AG10803 (cell line): Measurements from ENCODE around the gene EVX1.
A peak's percentile ranks its signal among the peaks of the same experiment; 100 is the strongest.

Source experiments
- DNase-seq: peaks from one replicate; pipeline ENCODE4 v3.0.0; 2010; ENCODE audit warnings: low read depth
- H3K4me3 ChIP-seq: 2 replicates; pipeline ENCODE4 v1.5.1; 2011; ENCODE audit warnings: mild to moderate bottlenecking, low read length, control low read depth
- CTCF ChIP-seq: conservative IDR thresholded peaks from 2 replicates; pipeline ENCODE4 v1.5.1; 2011; ENCODE audit warnings: mild to moderate bottlenecking, low read length, control low read depth, inconsistent platforms

Gene EVX1

GRCh38 chr7:27212497-27213432 lies 29.8 kb upstream of the EVX1 start:
- TF ChIP-seq CTCF, result no peak
- DNase-seq, result no peak
- no peak overlapping the region for H3K4me3 ChIP-seq

DNA sequence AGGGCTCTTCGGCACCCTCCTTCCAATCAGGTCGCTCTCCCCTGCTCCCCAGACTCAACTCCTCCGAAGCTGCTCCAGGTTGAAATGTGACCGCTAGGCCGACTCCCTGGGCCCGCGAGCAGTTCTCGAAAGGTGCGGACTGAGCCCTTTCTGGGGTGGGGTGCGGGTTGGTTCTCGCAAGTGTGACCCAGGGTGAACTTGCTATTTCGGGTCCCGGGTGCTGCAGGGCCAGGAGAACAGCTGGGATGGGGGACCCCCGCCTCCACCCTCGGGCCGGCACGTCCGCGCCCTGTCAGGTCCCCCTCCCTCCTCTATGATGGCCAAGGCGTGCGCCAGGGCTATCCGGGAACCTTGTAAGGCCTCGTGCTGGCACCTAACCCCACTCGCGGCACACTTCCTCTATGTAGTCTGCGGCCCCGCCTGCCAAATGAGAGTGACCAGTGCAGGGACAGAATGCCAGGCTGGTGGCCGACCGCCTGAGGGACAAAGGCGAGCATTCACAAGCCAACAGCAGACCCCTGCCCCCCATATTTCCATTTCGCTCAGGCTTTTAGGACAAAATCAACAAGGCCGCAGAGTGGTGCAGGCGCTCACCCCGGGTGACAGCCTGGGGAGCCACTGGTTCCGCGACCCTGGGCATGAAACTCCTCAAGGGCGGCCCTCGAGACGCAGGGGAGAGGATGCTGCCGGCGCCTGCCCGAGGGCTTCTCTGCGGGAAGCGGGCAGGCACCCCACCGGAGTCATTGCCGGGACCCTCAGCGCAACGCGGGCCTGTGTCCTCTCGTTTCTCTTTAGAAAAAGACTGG lies 29.0 kb upstream of the EVX1 start:
- TF ChIP-seq CTCF, result no peak
- no peak overlapping the region for H3K4me3 ChIP-seq
- DNase-seq, result no peak

- TF ChIP-seq CTCF, result no peak
- no peak overlapping the region for H3K4me3 ChIP-seq
- DNase-seq, result peak; percentile 13
These were observed 28.2 kb upstream of the EVX1 start for GRCh38 chr7:27214239-27214950.

- no peak overlapping the region for H3K4me3 ChIP-seq
- no peak for TF ChIP-seq CTCF
- DNase-seq, result no peak
These were observed 27.2 kb upstream of the EVX1 start for GRCh38 chr7:27215356-27215755.

GRCh38 chr7:27217951-27218350 lies 24.7 kb upstream of the EVX1 start:
- no peak overlapping the region for H3K4me3 ChIP-seq
- no peak for DNase-seq
- no peak for TF ChIP-seq CTCF

GRCh38 chr7:27219821-27220220 lies 22.8 kb upstream of the EVX1 start:
- no peak for DNase-seq
- TF ChIP-seq CTCF, result no peak
- H3K4me3 ChIP-seq, result no peak overlapping the region
